HepG2 (cell line): ENCODE results near the gene CCT3. TPM values are rescaled to one million over a fixed set of nuclear protein-coding genes. Genes with fewer than 3 reads are reported as not detected.
A peak's percentile ranks its signal among the peaks of the same experiment; 100 is the strongest.

ENCODE experiments used
- ATF2 ChIP-seq: sonication (generic); formaldehyde crosslinking; IDR thresholded peaks from 2 replicates; pipeline ENCODE4 v1.4.0; 2020; ENCODE audit warnings: missing genetic modification reagents
- CHCHD3 ChIP-seq: sonication (generic); formaldehyde crosslinking; IDR thresholded peaks from 2 replicates; pipeline ENCODE4 v1.8.0; 2022; ENCODE audit warnings: mild to moderate bottlenecking, missing genetic modification reagents, moderate library complexity
- CREM ChIP-seq, 2 experiments: sonication (generic) in 1 of 2; formaldehyde crosslinking in 1 of 2; IDR thresholded peaks; 2 replicates each; pipeline versions ENCODE4 v1.4.0 to v1.6.1; 2016 to 2020; ENCODE audit warnings: antibody characterized with exemption in 1 of 2, mild to moderate bottlenecking in 1 of 2, missing genetic modification reagents in 1 of 2
- DPF2 ChIP-seq: sonication (generic); formaldehyde crosslinking; IDR thresholded peaks from 2 replicates; pipeline ENCODE4 v1.4.0; 2020; ENCODE audit warnings: mild to moderate bottlenecking, low read depth, missing genetic modification reagents, borderline replicate concordance
- KDM1A ChIP-seq: IDR thresholded peaks from 2 replicates; pipeline ENCODE4 v1.6.1; 2016; ENCODE audit warnings: missing compliant biosample characterization
- KLF13 ChIP-seq: sonication (generic); formaldehyde crosslinking; IDR thresholded peaks from 2 replicates; pipeline ENCODE4 v1.4.0; 2020; ENCODE audit warnings: mild to moderate bottlenecking, missing genetic modification reagents
- PAXIP1 ChIP-seq: sonication (generic); formaldehyde crosslinking; conservative IDR thresholded peaks from 2 replicates; pipeline ENCODE4 v1.4.0; 2020; ENCODE audit warnings: mild to moderate bottlenecking, missing genetic modification reagents, moderate library complexity
- PHF21A ChIP-seq: sonication (generic); formaldehyde crosslinking; IDR thresholded peaks from 2 replicates; pipeline ENCODE4 v1.5.0; 2020; ENCODE audit warnings: mild to moderate bottlenecking, missing genetic modification reagents
- RAD21 ChIP-seq: fragments of 450-650 bp; formaldehyde crosslinking; IDR thresholded peaks from 2 replicates; pipeline ENCODE4 v1.5.0; 2020; ENCODE audit warnings: mild to moderate bottlenecking
- SIX4 ChIP-seq: sonication (generic); formaldehyde crosslinking; IDR thresholded peaks from 2 replicates; pipeline ENCODE4 v1.4.0; 2020; ENCODE audit warnings: missing genetic modification reagents
- STAT6 ChIP-seq: sonication (generic); formaldehyde crosslinking; IDR thresholded peaks from 2 replicates; pipeline ENCODE4 v1.4.0; 2020; ENCODE audit warnings: missing genetic modification reagents, mild to moderate bottlenecking, borderline replicate concordance
- SUZ12 ChIP-seq: fragments of 150-350 bp; IDR thresholded peaks from 2 replicates; pipeline ENCODE4 v1.6.1; 2014; ENCODE audit warnings: low read depth, low read length
- ZBED4 ChIP-seq: sonication (generic); formaldehyde crosslinking; IDR thresholded peaks from 2 replicates; pipeline ENCODE4 v1.4.0; 2020; ENCODE audit warnings: missing genetic modification reagents, borderline replicate concordance
- ZNF225 ChIP-seq: sonication (generic); formaldehyde crosslinking; IDR thresholded peaks from 2 replicates; pipeline ENCODE4 v1.4.0; 2020; ENCODE audit warnings: mild to moderate bottlenecking, missing genetic modification reagents
- ZNF354B ChIP-seq: sonication (generic); formaldehyde crosslinking; IDR thresholded peaks from 2 replicates; pipeline ENCODE4 v1.8.0; 2022; ENCODE audit warnings: mild to moderate bottlenecking, missing genetic modification reagents
- ZNF747 ChIP-seq: sonication (generic); formaldehyde crosslinking; IDR thresholded peaks from 2 replicates; pipeline ENCODE4 v1.8.1; 2023; ENCODE audit warnings: missing genetic modification reagents, mild to moderate bottlenecking, borderline replicate concordance
- ZNF878 ChIP-seq: sonication (generic); formaldehyde crosslinking; IDR thresholded peaks from 2 replicates; pipeline ENCODE4 v1.8.1; 2023; ENCODE audit warnings: mild to moderate bottlenecking, missing genetic modification reagents, moderate library complexity
- polyA plus RNA-seq, 8 experiments: library from polyadenylated mRNA; depleted of rRNA in 3 of 8; stranded (reverse) in 7 of 8; unstranded in 1 of 8; fragments of >200 nt; fragmentation: Illumina TruSeq in 4 of 8; extraction: Trizol in 4 of 8; gene quantifications; 2 replicates each; pipeline versions ENCODE4 v1.2.1 to v1.2.3, GENCODE V29; 2011 to 2016; ENCODE audit warnings: low read depth in 4 of 8, missing spikeins in 1 of 8, mixed read lengths in 1 of 8; ENCODE audit not compliant: insufficient read depth in 1 of 8
- total RNA-seq, 5 experiments: library from RNA; depleted of rRNA; stranded (reverse); fragments of >200 nt; fragmentation: Illumina TruSeq; extraction: Trizol; gene quantifications; 2 replicates each; pipeline ENCODE4 v1.2.3, GENCODE V29; 2016; ENCODE audit warnings: low read depth in 1 of 5
- TF ChIP-seq, protein P1 (sequence below): sonication (generic); formaldehyde crosslinking; IDR thresholded peaks from 2 replicates; pipeline ENCODE4 v1.4.0; 2020; ENCODE audit warnings: low read depth, mild to moderate bottlenecking, missing genetic modification reagents

CCT3 gene
- total and polyA plus RNA-seq, 2 of the 13 experiments (the other 11 are each of a cell fraction or from before 2014, with no cell fraction given): 319 to 615 TPM

DNA sequence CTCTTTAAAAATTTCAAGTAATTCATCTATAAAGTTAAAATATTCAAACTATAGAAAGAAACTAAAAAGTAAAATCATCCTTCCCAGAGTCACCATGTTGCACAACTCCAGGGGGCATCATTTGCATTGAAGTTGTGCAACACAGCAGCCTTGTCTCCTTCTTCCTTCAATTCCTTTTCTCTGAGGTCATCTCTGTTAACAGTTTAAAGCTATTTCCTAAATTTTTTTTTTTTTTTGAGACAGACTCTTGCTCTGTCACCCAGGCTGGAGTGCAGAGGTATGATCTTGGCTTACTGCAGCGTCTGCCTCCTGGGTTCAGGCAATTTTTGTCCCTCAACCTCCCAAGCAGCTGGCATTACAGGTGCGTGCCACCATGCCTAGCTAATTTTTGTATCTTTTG lies 38.1 kb upstream of the CCT3 start (continued):
- TF ChIP-seq PAXIP1 (CRISPR knock-in tag) (no peak), ZNF354B (CRISPR knock-in tag) (no peak), ZBED4 (CRISPR knock-in tag) (no peak), CHCHD3 (no peak), ZNF747 (CRISPR knock-in tag) (no peak), CREM (IDR thresholded peaks at IDR 0.05) (no peak), CREM (CRISPR knock-in tag; IDR thresholded peaks at IDR 0.05) (no peak), DPF2 (CRISPR knock-in tag) (no peak), PHF21A (CRISPR knock-in tag) (no peak), ZNF225 (CRISPR knock-in tag) (no peak), RAD21 (no peak), KLF13 (CRISPR knock-in tag) (no peak), KDM1A (0 out of 2 replicates have a peak, but pooled peaks have one; percentile 20), ATF2 (peak; percentile 88), SUZ12 (no peak), SIX4 (no peak), ZNF878 (CRISPR knock-in tag) (no peak), STAT6 (CRISPR knock-in tag) (no peak)
- TF ChIP-seq, protein P1, sequence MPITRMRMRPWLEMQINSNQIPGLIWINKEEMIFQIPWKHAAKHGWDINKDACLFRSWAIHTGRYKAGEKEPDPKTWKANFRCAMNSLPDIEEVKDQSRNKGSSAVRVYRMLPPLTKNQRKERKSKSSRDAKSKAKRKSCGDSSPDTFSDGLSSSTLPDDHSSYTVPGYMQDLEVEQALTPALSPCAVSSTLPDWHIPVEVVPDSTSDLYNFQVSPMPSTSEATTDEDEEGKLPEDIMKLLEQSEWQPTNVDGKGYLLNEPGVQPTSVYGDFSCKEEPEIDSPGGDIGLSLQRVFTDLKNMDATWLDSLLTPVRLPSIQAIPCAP (CRISPR knock-in tag): no peak
